VCaP (cell line): ENCODE measurements around the gene HCK.

Experiments
- H3K27ac ChIP-seq: fragments of 450-650 bp; 2 replicates; pipeline ENCODE4 v1.5.1; 2017
- TF ChIP-seq, protein P1 (sequence below): fragments of 450-650 bp; conservative IDR thresholded peaks from 2 replicates; pipeline ENCODE4 v1.5.1; 2017; ENCODE audit warnings: mild to moderate bottlenecking, moderate library complexity

HCK gene

DNA sequence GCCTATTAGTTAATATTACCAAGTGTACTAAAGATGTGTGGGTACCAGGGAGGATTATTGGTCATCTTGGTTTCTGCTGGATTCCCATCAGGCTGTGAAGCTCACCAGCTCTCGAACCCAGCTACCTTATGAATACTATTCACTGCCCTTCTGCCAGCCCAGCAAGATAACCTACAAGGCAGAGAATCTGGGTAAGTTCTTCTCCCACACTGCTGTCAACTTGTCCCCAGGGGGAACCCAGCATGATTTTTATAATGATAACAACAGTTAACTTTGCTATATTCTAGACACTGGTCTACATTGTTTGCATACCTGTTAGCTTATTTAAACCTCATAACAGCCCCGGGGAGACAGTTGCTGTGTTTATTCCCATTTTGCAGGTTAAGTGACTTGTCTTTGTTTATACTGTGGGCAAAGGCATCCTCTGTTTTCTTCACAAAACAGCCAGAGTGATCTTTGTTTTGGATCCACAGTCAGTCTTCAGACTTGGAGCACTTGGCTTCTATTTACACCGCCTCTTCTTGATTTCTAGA is 84.0 kb downstream of the HCK start:
- TF ChIP-seq, protein P1, sequence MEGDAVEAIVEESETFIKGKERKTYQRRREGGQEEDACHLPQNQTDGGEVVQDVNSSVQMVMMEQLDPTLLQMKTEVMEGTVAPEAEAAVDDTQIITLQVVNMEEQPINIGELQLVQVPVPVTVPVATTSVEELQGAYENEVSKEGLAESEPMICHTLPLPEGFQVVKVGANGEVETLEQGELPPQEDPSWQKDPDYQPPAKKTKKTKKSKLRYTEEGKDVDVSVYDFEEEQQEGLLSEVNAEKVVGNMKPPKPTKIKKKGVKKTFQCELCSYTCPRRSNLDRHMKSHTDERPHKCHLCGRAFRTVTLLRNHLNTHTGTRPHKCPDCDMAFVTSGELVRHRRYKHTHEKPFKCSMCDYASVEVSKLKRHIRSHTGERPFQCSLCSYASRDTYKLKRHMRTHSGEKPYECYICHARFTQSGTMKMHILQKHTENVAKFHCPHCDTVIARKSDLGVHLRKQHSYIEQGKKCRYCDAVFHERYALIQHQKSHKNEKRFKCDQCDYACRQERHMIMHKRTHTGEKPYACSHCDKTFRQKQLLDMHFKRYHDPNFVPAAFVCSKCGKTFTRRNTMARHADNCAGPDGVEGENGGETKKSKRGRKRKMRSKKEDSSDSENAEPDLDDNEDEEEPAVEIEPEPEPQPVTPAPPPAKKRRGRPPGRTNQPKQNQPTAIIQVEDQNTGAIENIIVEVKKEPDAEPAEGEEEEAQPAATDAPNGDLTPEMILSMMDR = no peak
- no peak overlapping the region for H3K27ac ChIP-seq

DNA sequence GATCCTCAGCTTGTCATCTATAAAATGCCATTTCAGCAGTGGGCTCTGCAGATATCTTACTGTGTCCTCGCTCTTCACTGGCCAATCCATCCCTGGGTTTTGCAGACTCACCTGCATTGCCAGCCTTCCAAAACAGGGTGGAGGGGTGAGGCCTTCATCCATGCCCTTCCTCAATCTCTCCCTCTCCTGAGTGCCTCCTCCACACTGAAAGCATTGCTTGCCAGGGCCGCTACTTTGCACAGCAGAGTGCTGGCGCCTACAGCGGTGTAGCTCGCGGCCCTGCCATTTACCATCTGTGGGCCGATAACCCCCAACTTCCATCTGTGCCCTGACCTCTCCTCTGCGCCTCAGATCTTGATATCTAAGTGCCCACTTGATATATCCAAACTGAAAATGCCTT is 86.9 kb downstream of the HCK start:
- no peak overlapping the region for H3K27ac ChIP-seq
- TF ChIP-seq, protein P1 = no peak

DNA sequence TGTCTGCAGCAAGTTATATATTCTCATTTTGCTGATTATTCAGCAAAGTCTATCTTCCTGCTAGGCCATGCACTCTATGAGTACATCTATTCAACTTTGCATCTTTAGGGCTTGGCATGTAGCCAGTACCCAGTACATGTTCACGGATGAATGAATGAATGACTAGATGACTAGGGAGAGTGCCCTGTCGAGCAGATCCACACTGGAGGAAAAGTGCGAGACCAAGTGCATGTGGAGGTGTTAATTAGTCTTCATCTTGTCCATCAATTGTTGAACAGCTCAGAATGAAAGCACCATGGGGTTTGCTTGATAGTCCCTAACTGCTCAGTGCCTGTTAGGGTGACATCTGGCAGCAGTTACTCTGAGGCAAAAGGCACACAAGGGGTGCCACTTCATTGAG is 87.9 kb downstream of the HCK start:
- H3K27ac ChIP-seq = no peak overlapping the region
- TF ChIP-seq, protein P1 = no peak

DNA sequence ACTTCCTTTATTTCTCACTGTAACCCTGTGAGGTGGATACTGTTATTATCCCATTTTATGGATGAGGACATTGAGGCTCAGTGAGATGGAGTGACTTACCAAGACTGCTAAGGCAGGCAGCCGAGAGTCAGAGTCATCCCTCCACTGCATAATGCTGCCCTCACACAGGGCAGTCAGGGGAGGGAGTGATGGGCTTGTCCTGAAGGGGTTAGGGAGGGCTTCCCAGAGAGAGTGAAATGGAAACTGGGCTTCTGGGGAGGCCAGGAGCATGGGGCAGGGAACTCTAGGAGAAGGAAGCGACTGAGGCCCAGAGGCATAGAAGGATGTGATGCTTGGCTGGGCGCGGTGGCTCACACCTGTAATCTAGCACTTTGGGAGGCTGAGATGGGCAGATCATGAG is 88.6 kb downstream of the HCK start:
- TF ChIP-seq, protein P1 = no peak

DNA sequence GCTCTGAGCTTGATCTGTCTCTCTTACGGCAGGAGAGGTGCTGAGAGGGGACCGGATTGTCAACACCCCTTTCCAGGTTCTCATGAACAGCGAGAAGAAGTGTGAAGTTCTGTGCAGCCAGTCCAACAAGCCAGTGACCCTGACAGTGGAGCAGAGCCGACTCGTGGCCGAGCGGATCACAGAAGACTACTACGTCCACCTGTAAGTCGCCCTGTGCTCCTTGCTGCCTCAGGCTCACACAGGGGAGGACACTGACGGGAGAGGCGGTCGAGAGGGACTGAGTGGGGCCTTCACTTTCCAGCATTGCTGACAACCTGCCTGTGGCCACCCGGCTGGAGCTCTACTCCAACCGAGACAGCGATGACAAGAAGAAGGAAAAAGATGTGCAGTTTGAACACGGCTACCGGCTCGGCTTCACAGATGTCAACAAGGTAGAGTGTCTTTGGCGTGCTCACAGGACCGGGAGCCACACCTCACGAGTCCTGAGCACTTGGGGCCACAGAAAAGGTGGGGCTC is 89.5 kb downstream of the HCK start:
- no peak overlapping the region for H3K27ac ChIP-seq
- TF ChIP-seq, protein P1 = no peak

More for the DNA sequence above, 88.6 kb downstream of the HCK start:
- no peak overlapping the region for H3K27ac ChIP-seq

GRCh38 chr20:32142088-32142487 is 90.0 kb downstream of the HCK start:
- no peak overlapping the region for H3K27ac ChIP-seq
- TF ChIP-seq, protein P1 = no peak

GRCh38 chr20:32142991-32143390 is 90.9 kb downstream of the HCK start:
- H3K27ac ChIP-seq = no peak overlapping the region
- TF ChIP-seq, protein P1 = no peak
